BLaER1 (cell line): ENCODE results near the gene TMEM217.
A peak's percentile ranks its signal among the peaks of the same experiment; 100 is the strongest.

ENCODE experiments used
- H3K27ac ChIP-seq: shearing (Covaris generic); formaldehyde crosslinking; 2 replicates; pipeline ENCODE4 v1.8.1; 2022
- H3K27me3 ChIP-seq: shearing (Covaris generic); formaldehyde crosslinking; 2 replicates; pipeline ENCODE4 v1.8.1; 2022
- H3K36me3 ChIP-seq: shearing (Covaris generic); formaldehyde crosslinking; 2 replicates; pipeline ENCODE4 v1.8.1; 2022
- H3K4me1 ChIP-seq: shearing (Covaris generic); formaldehyde crosslinking; 2 replicates; pipeline ENCODE4 v1.8.1; 2022
- H3K4me2 ChIP-seq: shearing (Covaris generic); formaldehyde crosslinking; 2 replicates; pipeline ENCODE4 v1.8.1; 2022
- H3K4me3 ChIP-seq: shearing (Covaris generic); formaldehyde crosslinking; 2 replicates; pipeline ENCODE4 v1.8.1; 2022
- H3K9ac ChIP-seq: shearing (Covaris generic); formaldehyde crosslinking; 2 replicates; pipeline ENCODE4 v1.8.1; 2022
- H3K9me3 ChIP-seq: shearing (Covaris generic); formaldehyde crosslinking; 2 replicates; pipeline ENCODE4 v1.8.1; 2022
- H4K20me1 ChIP-seq: shearing (Covaris generic); formaldehyde crosslinking; 2 replicates; pipeline ENCODE4 v1.8.1; 2022
- Cebpa-rat ChIP-seq: shearing (Covaris generic); IDR thresholded peaks from 2 replicates; pipeline ENCODE4 v1.8.1; 2022

TMEM217 gene

GRCh38 chr6:37239950-37240713 is 17.8 kb downstream of the TMEM217 start:
- Histone ChIP-seq H4K20me1 (no peaks in the 10 kb centered on the region), H3K36me3 (no peaks in the 10 kb centered on the region), H3K4me2 (peak overlapping the region; percentile 52), H3K27me3 (no peaks in the 10 kb centered on the region), H3K27ac (no peak overlapping the region), H3K4me1 (peaks cover 10% of the 10 kb centered on the region), H3K9me3 (no peaks in the 10 kb centered on the region), H3K4me3 (no peak overlapping the region), H3K9ac (peak overlapping the region; percentile 21; the same call in 1 of the 2 replicates)
- no peak for TF ChIP-seq Cebpa-rat

- peaks cover 10% of the 10 kb centered on the region for H3K4me1 ChIP-seq
- H3K9ac ChIP-seq, result no peak overlapping the region
- H3K36me3 ChIP-seq, result no peaks in the 10 kb centered on the region
- no peak overlapping the region for H3K27ac ChIP-seq
- no peak for TF ChIP-seq Cebpa-rat
- no peak overlapping the region for H3K4me3 ChIP-seq
- no peaks in the 10 kb centered on the region for H3K27me3 ChIP-seq
- no peaks in the 10 kb centered on the region for H4K20me1 ChIP-seq
- H3K9me3 ChIP-seq, result no peaks in the 10 kb centered on the region
- H3K4me2 ChIP-seq, result peak overlapping the region; percentile 52; the same call in 1 of the 2 replicates
Observed at GRCh38 chr6:37239526-37239925, 18.4 kb downstream of the TMEM217 start.

- peaks cover 10% of the 10 kb centered on the region for H3K4me1 ChIP-seq
- no peaks in the 10 kb centered on the region for H3K36me3 ChIP-seq
- H3K4me2 ChIP-seq, result no peak overlapping the region
- H3K27ac ChIP-seq, result no peak overlapping the region
- no peaks in the 10 kb centered on the region for H4K20me1 ChIP-seq
- no peaks in the 10 kb centered on the region for H3K27me3 ChIP-seq
- TF ChIP-seq Cebpa-rat, result no peak
- H3K4me3 ChIP-seq, result no peak overlapping the region
- no peaks in the 10 kb centered on the region for H3K9me3 ChIP-seq
- no peak overlapping the region for H3K9ac ChIP-seq
Observed at GRCh38 chr6:37238381-37238780, 19.6 kb downstream of the TMEM217 start.

- Histone ChIP-seq H3K4me3 (no peak overlapping the region), H4K20me1 (no peaks in the 10 kb centered on the region), H3K4me1 (peaks cover 10% of the 10 kb centered on the region), H3K27me3 (no peaks in the 10 kb centered on the region), H3K27ac (no peak overlapping the region), H3K36me3 (no peaks in the 10 kb centered on the region), H3K9me3 (no peaks in the 10 kb centered on the region), H3K9ac (no peak overlapping the region), H3K4me2 (no peak overlapping the region)
- TF ChIP-seq Cebpa-rat, result no peak
Observed at GRCh38 chr6:37237789-37238188, 20.2 kb downstream of the TMEM217 start.

GRCh38 chr6:37236921-37237320 is 21.0 kb downstream of the TMEM217 start:
- no peaks in the 10 kb centered on the region for H4K20me1 ChIP-seq
- H3K27me3 ChIP-seq, result no peaks in the 10 kb centered on the region
- H3K9ac ChIP-seq, result no peak overlapping the region
- H3K4me1 ChIP-seq, result peaks cover 10% of the 10 kb centered on the region
- H3K4me2 ChIP-seq, result no peak overlapping the region
- H3K9me3 ChIP-seq, result no peaks in the 10 kb centered on the region
- H3K4me3 ChIP-seq, result no peak overlapping the region
- TF ChIP-seq Cebpa-rat, result no peak
- H3K36me3 ChIP-seq, result no peaks in the 10 kb centered on the region
- no peak overlapping the region for H3K27ac ChIP-seq

GRCh38 chr6:37233541-37233940 is 24.4 kb downstream of the TMEM217 start:
- no peaks in the 10 kb centered on the region for H3K4me1 ChIP-seq
- H4K20me1 ChIP-seq, result no peaks in the 10 kb centered on the region

GRCh38 chr6:37232430-37233017 is 25.4 kb downstream of the TMEM217 start:
- H3K9ac ChIP-seq, result no peak overlapping the region
- no peaks in the 10 kb centered on the region for H4K20me1 ChIP-seq
- no peaks in the 10 kb centered on the region for H3K4me1 ChIP-seq
- TF ChIP-seq Cebpa-rat, result no peak
- H3K9me3 ChIP-seq, result no peaks in the 10 kb centered on the region
- H3K4me2 ChIP-seq, result no peak overlapping the region
- no peaks in the 10 kb centered on the region for H3K36me3 ChIP-seq
- H3K27me3 ChIP-seq, result no peaks in the 10 kb centered on the region
- H3K4me3 ChIP-seq, result no peak overlapping the region
- H3K27ac ChIP-seq, result no peak overlapping the region

More at GRCh38 chr6:37233541-37233940, 24.4 kb downstream of the TMEM217 start:
- no peaks in the 10 kb centered on the region for H3K27me3 ChIP-seq
- H3K4me3 ChIP-seq, result no peak overlapping the region
- no peaks in the 10 kb centered on the region for H3K36me3 ChIP-seq
- H3K27ac ChIP-seq, result no peak overlapping the region
- no peak overlapping the region for H3K9ac ChIP-seq
- no peak for TF ChIP-seq Cebpa-rat
- H3K4me2 ChIP-seq, result no peak overlapping the region
- no peaks in the 10 kb centered on the region for H3K9me3 ChIP-seq

GRCh38 chr6:37230104-37230503 is 27.8 kb downstream of the TMEM217 start:
- H3K27ac ChIP-seq, result no peak overlapping the region
- no peaks in the 10 kb centered on the region for H3K27me3 ChIP-seq
- no peaks in the 10 kb centered on the region for H3K9me3 ChIP-seq
- H3K36me3 ChIP-seq, result no peaks in the 10 kb centered on the region
- no peaks in the 10 kb centered on the region for H3K4me1 ChIP-seq
- no peak overlapping the region for H3K4me2 ChIP-seq
- no peak overlapping the region for H3K4me3 ChIP-seq
- no peak overlapping the region for H3K9ac ChIP-seq
- no peak for TF ChIP-seq Cebpa-rat
- no peaks in the 10 kb centered on the region for H4K20me1 ChIP-seq

GRCh38 chr6:37225350-37226169 is 32.4 kb downstream of the TMEM217 start:
- Histone ChIP-seq H3K4me3 (no peak overlapping the region), H3K36me3 (no peaks in the 10 kb centered on the region), H3K4me2 (no peak overlapping the region), H3K27me3 (no peaks in the 10 kb centered on the region), H3K9me3 (no peaks in the 10 kb centered on the region), H3K9ac (no peak overlapping the region), H4K20me1 (no peaks in the 10 kb centered on the region), H3K4me1 (peaks cover 18% of the 10 kb centered on the region), H3K27ac (no peak overlapping the region)
- no peak for TF ChIP-seq Cebpa-rat

GRCh38 chr6:37222992-37223391 is 35.0 kb downstream of the TMEM217 start:
- Histone ChIP-seq H3K4me3 (peak overlapping the region; percentile 70), H3K27me3 (no peaks in the 10 kb centered on the region), H3K4me2 (peak overlapping the region; percentile 72), H3K4me1 (peaks cover 18% of the 10 kb centered on the region), H3K36me3 (no peaks in the 10 kb centered on the region), H4K20me1 (no peaks in the 10 kb centered on the region), H3K9me3 (no peaks in the 10 kb centered on the region), H3K27ac (no peak overlapping the region), H3K9ac (no peak overlapping the region)
- no peak for TF ChIP-seq Cebpa-rat
